ENCODE results near the gene MEIKIN. TPM values are rescaled to one million over a fixed set of nuclear protein-coding genes. Genes with fewer than 3 reads are reported as not detected.

MEIKIN gene
- total RNA-seq, 2 donors from 2014 or later: not detected

DNA sequence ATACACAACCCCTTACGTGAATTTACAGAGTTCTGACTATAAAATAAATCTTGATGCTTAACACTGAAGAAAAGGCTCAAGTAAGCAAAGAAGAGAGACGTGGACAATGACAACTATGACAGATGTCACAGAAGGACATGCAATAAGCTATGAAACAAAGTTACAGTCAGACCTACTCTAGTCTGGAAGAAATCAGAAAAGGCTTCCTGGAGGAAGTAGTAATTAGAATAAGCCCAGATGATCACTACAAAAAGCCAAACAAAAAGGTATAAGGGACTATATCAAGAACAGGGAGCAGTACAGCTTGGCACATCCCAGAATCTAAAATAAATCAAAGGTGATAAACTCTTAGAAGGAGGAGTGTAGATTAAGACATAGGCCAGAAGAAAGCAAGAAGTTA lies 154.9 kb downstream of the MEIKIN start:
- no peak for TF ChIP-seq CTCF (IDR thresholded peaks at IDR 0.05)
- DNase-seq (ENCODE audit: low spot score): no peak
- Histone ChIP-seq H3K36me3 (no peaks in the 10 kb centered on the region), H3K27me3 (no peaks in the 10 kb centered on the region), H3K9me3 (no peaks in the 10 kb centered on the region), H3K4me1 (peaks cover 0 to 38% of the 10 kb centered on the region in 2 donors), H3K27ac (no peak overlapping the region), H3K4me3 (no peak overlapping the region)

- H3K9me3 ChIP-seq: no peaks in the 10 kb centered on the region
- H3K27ac ChIP-seq: no peak overlapping the region
- H3K4me1 ChIP-seq: peaks cover 0 to 32% of the 10 kb centered on the region in 2 donors
- no peak for DNase-seq (ENCODE audit: low spot score)
- no peaks in the 10 kb centered on the region for H3K27me3 ChIP-seq
- H3K36me3 ChIP-seq: no peaks in the 10 kb centered on the region
- no peak overlapping the region for H3K4me3 ChIP-seq
- no peak for TF ChIP-seq CTCF (IDR thresholded peaks at IDR 0.05)
These were observed 155.7 kb downstream of the MEIKIN start for GRCh38 chr5:131789765-131790164.

GRCh38 chr5:131787736-131788135 lies 157.7 kb downstream of the MEIKIN start:
- Histone ChIP-seq H3K9me3 (no peaks in the 10 kb centered on the region), H3K27me3 (no peaks in the 10 kb centered on the region), H3K4me3 (no peak overlapping the region), H3K27ac (no peak overlapping the region), H3K4me1 (peaks cover 0 to 21% of the 10 kb centered on the region in 2 donors), H3K36me3 (no peaks in the 10 kb centered on the region)
- no peak for DNase-seq (ENCODE audit: low spot score)
- TF ChIP-seq CTCF (IDR thresholded peaks at IDR 0.05): no peak

DNA sequence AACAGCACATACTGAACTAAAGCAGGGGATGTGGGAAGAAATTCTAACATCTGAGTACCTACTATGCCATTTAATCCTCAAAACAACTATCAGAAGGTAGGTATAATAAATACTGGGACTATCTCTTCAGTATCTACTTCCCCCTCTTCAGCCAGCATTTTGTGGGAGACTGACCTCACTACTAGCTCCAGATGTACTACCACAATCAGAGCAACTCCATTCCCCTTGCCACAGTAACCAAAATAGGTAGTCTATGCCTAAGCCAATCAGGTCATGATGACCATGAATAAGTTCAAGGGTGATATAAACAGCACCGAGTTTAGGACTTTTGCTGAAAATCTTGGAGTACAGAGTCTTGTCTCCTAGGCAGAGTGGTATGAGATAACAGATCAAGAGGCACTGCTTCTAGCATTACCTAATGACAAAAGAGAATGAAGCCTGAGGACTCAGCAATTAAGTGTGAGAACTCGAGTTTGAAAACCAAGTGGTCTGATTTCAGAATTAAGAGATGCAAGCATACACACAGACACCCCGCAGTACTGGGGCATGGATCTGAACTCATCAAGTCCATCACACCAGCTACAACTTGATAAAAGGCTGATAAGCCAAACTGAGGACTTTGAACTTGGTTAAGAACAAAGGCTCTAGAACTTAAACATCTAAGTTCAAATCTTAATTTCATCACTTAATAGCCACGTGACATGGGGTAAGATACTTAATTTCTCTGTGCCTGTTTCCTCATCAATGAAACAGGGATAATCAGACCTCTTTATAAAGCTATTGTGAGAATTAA lies 158.4 kb downstream of the MEIKIN start:
- no peaks in the 10 kb centered on the region for H3K9me3 ChIP-seq
- no peaks in the 10 kb centered on the region for H3K27me3 ChIP-seq
- H3K4me1 ChIP-seq: peaks cover 0 to 21% of the 10 kb centered on the region in 2 donors
- TF ChIP-seq CTCF (IDR thresholded peaks at IDR 0.05): no peak
- H3K36me3 ChIP-seq: no peaks in the 10 kb centered on the region
- peak overlapping the region in 1 of 2 donors; percentile 2 for H3K27ac ChIP-seq
- no peak overlapping the region for H3K4me3 ChIP-seq
- DNase-seq (ENCODE audit: low spot score): no peak

DNA sequence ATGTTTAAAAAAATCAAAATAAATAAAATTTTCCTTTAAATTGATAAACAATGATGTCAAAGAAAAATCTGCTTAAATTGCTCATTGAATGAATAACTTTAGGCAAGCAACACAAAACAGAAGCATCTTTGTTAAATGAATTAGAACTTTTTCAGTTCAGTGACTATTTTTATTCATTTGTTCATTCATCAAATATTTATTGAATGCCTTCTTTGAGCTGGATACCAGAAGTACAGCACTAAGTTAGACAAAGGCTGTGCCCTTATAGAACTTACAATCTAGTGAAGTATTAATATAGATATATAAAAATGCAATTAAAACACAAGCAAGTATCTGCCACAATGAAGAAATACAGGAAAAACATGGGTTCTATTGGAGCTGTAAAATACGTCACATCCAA lies 159.4 kb downstream of the MEIKIN start:
- H3K4me3 ChIP-seq: no peak overlapping the region
- H3K27me3 ChIP-seq: no peaks in the 10 kb centered on the region
- no peak overlapping the region for H3K27ac ChIP-seq
- no peak for DNase-seq (ENCODE audit: low spot score)
- no peaks in the 10 kb centered on the region for H3K9me3 ChIP-seq
- no peaks in the 10 kb centered on the region for H3K36me3 ChIP-seq
- no peak for TF ChIP-seq CTCF (IDR thresholded peaks at IDR 0.05)
- H3K4me1 ChIP-seq: peaks cover 0 to 21% of the 10 kb centered on the region in 2 donors

GRCh38 chr5:131783874-131784273 lies 161.6 kb downstream of the MEIKIN start:
- TF ChIP-seq CTCF (IDR thresholded peaks at IDR 0.05): no peak
- Histone ChIP-seq H3K4me1 (peaks cover 0 to 21% of the 10 kb centered on the region in 2 donors), H3K27ac (no peak overlapping the region)

More at GRCh38 chr5:131783874-131784273, 161.6 kb downstream of the MEIKIN start:
- Histone ChIP-seq H3K9me3 (no peaks in the 10 kb centered on the region), H3K27me3 (no peaks in the 10 kb centered on the region), H3K4me3 (no peak overlapping the region), H3K36me3 (no peaks in the 10 kb centered on the region)
- DNase-seq (ENCODE audit: low spot score): no peak
